ENCODE measurements around the gene PRPSAP1.
A peak's percentile ranks its signal among the peaks of the same experiment; 100 is the strongest.

PRPSAP1 gene

DNA sequence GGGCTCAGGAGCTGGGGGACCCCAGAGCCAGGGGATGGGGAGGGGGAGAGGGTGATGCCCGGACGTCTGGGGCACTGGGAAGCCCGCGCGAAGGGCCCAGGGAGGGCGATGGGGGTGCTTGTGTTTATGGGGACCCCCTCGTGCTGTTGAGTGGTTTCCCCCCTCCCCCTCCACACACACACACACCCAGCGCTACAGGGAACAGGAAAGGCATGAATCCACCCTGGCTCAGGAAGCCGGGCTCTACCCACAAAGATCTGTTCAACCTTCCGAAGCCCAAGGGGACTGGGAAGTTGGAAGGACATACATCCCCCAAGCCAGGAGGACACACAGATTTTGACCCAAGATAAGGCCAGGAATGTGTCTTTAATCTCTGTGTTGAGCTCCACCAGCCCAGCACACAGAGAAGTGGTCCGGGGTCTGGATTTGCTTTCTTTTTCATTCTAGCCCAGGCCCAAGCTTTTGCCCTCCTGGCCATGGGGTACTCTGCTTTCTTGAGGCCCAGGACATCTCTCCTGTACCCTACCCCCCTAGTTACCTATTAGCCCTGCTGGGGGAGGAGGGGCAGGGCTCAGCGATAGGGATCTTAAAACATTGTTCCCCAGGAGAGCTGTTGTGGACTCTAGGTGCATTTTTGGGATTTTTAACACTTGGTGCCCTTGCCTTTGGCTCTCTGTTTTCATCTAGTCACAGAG, 87.3 kb downstream of the PRPSAP1 start:
- no peak for DNase-seq (ENCODE audit: low spot score)

DNA sequence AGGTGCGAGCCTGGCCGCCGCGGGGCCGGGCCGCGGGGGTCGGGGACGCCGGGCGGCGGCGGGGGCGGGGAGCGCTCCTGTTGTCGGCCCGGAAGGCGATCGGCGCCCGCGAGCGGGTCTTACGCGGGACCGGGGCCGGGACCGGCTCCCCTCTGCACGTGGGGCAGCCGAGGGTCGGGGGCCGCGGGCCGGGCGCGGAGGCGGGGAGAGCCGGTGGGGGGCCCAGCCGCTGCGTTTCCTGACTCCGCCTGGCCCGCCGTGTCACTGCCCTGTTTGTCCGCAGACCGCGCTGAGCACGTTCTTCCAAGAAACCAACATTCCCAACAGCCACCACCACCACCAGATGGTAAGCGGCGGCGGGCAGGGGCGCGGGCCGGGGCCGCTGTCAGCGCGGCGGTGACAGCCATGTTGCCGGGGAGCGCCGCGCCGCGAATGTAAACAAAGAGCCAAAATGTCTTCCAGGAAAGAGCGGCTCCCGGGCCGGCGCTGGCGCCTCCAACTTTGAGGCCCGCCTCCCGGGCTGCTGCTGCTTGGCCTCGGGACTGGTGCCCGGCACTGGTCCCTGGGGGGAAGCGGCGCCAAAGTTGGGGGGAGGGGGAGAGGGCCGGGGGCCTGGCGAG, 88.0 kb downstream of the PRPSAP1 start:
- no peak for DNase-seq (ENCODE audit: low spot score)

DNA sequence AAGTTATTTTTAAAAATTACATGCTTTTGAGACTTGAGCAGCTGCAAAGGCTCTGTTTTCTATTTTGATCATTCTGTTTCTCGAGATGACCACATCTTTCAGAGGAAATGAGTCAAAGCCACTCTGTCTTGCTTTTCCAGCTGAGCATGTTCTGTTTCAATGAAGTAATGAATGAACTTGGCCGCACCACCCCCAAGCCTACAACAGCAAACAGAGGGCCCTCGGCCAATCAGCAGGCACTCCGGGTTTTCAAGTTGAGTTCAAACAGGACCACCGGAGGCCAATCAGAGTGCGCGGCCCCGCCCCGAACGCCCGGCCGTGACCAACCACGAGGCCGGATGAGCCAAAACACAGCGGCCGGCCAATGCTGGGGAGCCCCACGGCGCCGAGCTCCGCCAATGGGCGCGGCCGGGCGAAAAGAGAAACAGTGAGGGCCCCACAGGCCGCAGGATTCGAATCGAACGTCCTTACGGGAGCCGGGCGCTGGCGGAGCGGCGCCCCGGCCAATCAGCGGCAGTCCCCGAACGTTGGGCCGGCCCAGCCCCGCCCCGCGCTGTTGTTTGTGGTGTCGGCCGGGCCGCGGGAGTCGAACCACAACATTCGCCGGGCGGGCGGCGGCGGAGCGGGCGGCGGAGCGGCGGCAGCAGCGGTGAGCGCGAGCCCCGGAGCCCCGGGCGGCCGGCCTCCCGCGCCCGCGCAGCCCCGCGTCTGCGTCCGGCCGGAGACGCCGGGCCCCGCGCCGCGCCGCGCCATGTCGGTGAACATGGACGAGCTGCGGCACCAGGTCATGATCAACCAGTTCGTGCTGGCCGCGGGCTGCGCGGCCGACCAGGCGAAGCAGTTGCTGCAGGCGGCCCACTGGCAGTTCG, 88.7 kb downstream of the PRPSAP1 start, which contains the start of gene UBALD2:
TSS of gene UBALD2 (plus strand) at position 594 of the 869 bp plus-strand sequence. CDS start at position 752, 158 bp downstream.
- DNase-seq (ENCODE audit: low spot score): peak; percentile 99

DNA sequence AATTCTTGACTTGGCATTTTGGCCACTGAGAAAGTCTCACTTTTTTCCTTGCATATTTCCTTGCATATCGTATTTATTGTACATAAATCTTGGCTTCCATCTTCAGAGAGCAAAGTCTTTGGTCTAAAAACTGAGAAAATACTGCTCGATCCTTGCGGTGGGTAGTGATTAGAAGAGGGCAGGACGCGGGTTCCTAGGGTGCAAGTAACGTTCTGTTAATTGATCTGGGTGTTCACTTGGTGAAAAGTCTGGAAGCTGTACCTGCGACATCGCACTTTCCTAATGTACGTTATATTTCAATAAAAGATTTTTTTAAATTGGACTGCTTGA, 89.3 kb downstream of the PRPSAP1 start:
- DNase-seq (ENCODE audit: low spot score): no peak

DNA sequence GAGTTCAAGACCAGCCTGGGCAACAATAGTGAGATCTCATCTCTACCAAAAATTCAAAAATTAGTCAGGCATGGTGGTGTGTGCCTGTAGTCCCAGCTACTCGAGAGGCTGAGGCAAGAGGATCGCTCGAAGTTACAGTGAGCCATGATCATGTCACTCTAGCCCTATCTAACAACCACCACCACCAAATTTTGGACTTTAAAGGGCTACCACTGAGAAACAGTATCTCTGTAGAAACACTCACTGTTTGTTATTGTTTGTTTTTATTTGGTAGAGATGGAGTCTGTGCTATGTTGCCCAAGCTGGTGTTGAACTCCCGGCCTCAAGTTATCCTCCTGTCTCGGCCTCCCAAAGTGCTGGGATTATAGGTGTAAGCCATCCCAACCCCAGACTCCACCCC, 89.8 kb downstream of the PRPSAP1 start:
- no peak for DNase-seq (ENCODE audit: low spot score)

- DNase-seq (ENCODE audit: low spot score): no peak
Observed at GRCh38 chr17:76262732-76263344, 90.9 kb downstream of the PRPSAP1 start.

- DNase-seq (ENCODE audit: low spot score): no peak
Observed at GRCh38 chr17:76261421-76262215, 92.1 kb downstream of the PRPSAP1 start.

- no peak for DNase-seq (ENCODE audit: low spot score)
Observed at GRCh38 chr17:76260669-76261068, 93.0 kb downstream of the PRPSAP1 start.

DNA sequence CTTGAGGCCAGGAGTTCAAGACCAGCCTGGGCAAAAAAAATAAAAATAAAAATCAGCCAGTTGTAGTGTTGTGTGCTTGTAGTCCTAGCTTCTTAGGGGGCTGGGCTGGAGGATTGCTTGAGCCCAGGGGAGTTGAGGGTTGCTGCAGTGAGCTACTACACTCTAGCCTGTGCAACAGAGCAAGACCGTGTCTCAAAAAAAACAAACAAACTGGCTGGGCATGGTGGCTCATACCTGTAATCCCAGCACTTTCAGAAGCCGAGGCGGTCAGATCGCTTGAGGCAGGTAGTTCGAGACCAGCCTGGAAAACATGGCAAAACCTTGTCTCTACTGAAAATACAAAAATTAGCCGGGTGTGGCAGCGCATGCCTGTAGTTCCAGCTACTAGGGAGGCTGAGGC, 93.5 kb downstream of the PRPSAP1 start:
- no peak for DNase-seq (ENCODE audit: low spot score)

Small RNA genes lying within 50 kb of the gene (small RNA-seq; reads per million reads assigned to genes)
- gene RF00019: 0 reads per million in 2 experiments
- 0 reads per million in 2 experiments for gene RNU6-24P

All from SK-N-DZ (cell line).